ENCODE results near the gene PASK. TPM values are rescaled to one million over a fixed set of nuclear protein-coding genes. Genes with fewer than 3 reads are reported as not detected.
A peak's percentile ranks its signal among the peaks of the same experiment; 100 is the strongest.

The PASK gene
- total RNA-seq, 1 donor from 2014 or later: 20.3 TPM

DNA sequence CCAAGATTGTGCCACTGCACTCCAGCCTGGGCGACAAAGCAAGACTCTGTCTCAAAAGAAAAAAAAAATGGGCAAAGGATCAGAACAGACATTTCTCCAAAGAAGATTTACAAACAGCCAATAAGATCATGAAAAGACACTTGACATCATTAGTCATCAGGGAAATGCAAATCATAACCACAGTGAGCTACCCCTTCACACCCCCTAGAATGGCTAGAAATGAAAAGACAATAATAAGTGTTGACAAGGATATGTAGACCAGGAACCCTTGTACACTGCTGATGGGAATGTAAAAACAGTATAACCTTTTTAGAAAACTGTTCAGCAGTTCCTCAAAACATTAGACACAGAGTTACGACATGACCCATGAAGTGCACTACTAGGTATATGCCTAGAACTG lies 28.8 kb downstream of the PASK start:
- Histone ChIP-seq H3K9me3 (ENCODE audit: low read depth) (no peaks in the 10 kb centered on the region), H2AFZ (replicated peaks) (no peak overlapping the region), H3K4me1 (no peaks in the 10 kb centered on the region), H3K27me3 (no peaks in the 10 kb centered on the region), H3K79me2 (ENCODE audit: low read depth) (no peaks in the 10 kb centered on the region), H3K4me2 (no peak overlapping the region), H3K27ac (no peak overlapping the region), H3K4me3 (no peak overlapping the region), H3K36me3 (no peaks in the 10 kb centered on the region), H4K20me1 (ENCODE audit: low read depth) (no peaks in the 10 kb centered on the region), H3F3A (ENCODE audit: low read depth) (no peaks in the 10 kb centered on the region), H3K9ac (no peak overlapping the region)
- Mint-ChIP-seq H3K4me1 (no peaks in the 10 kb centered on the region), H3K27ac (no peak overlapping the region), H3K27me3 (ENCODE audit: insufficient read depth, low read depth) (no peaks in the 10 kb centered on the region), H3K9me3 (no peaks in the 10 kb centered on the region), H3K36me3 (peaks cover 4% of the 10 kb centered on the region), H3K4me3 (no peak overlapping the region)
- TF ChIP-seq EZH2 (IDR thresholded peaks at IDR 0.05) (no peak), CTCF (IDR thresholded peaks at IDR 0.05) (no peak), EZH2phosphoT487 (IDR thresholded peaks at IDR 0.05) (no peak)
- no peak for DNase-seq (ENCODE audit: low spot score)

DNA sequence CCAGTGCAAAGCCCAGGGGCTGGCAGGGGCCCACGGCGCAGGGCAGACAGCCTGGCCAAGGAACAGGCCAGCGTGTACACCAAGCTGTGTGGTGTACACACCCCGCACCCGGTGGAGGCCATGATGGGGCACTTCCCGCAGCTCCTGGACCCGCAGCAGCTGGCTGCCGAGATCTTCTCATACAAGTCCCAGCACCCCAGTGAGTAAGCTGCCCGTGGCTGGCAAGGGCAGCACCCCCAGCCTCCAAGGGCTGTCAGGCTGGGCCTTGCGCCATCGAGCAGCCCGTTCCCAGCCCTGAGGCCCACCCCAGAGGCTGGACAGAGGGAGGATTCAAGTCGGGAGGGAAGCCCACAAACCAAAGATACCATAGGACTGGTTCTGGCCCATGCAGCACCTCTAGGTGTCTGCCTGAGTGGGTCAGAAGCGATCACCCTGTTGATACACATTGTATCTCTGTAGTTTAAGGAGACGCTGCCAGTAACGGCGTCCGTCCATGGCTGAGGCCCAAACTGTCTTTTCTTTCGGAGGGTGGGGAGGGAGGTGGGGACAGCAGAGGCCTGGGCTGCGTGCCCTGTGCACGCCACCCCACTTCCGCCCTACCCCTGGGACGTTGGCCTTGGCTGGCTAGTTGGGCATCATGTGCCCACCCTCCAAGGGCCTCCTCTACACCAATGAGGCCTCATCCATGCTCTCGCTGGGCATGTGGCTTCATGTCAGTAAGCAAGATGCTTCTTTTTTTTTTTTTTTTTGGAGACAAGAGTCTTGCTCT lies 30.4 kb downstream of the PASK start:
- no peak for TF ChIP-seq EZH2phosphoT487 (IDR thresholded peaks at IDR 0.05)
- no peak for TF ChIP-seq CTCF (IDR thresholded peaks at IDR 0.05)
- no peak for TF ChIP-seq EZH2 (IDR thresholded peaks at IDR 0.05)
- no peak overlapping the region for H3K4me3 Mint-ChIP-seq
- H3K4me1 ChIP-seq: no peaks in the 10 kb centered on the region
- no peaks in the 10 kb centered on the region for H3K4me1 Mint-ChIP-seq
- no peaks in the 10 kb centered on the region for H3F3A ChIP-seq (ENCODE audit: low read depth)
- no peak for DNase-seq (ENCODE audit: low spot score)
- no peak overlapping the region for H3K4me3 ChIP-seq
- no peak overlapping the region for H3K27ac ChIP-seq
- H4K20me1 ChIP-seq (ENCODE audit: low read depth): no peaks in the 10 kb centered on the region
- H3K9me3 Mint-ChIP-seq: no peaks in the 10 kb centered on the region
- peaks cover 6% of the 10 kb centered on the region for H3K36me3 Mint-ChIP-seq
- H3K79me2 ChIP-seq (ENCODE audit: low read depth): no peaks in the 10 kb centered on the region
- H3K9ac ChIP-seq: no peak overlapping the region
- no peak overlapping the region for H3K27ac Mint-ChIP-seq
- no peaks in the 10 kb centered on the region for H3K27me3 ChIP-seq
- no peaks in the 10 kb centered on the region for H3K36me3 ChIP-seq
- H3K9me3 ChIP-seq (ENCODE audit: low read depth): no peaks in the 10 kb centered on the region
- no peak overlapping the region for H2AFZ ChIP-seq (replicated peaks)
- H3K27me3 Mint-ChIP-seq (ENCODE audit: insufficient read depth, low read depth): no peaks in the 10 kb centered on the region
- H3K4me2 ChIP-seq: no peak overlapping the region

- no peaks in the 10 kb centered on the region for H3K27me3 Mint-ChIP-seq (ENCODE audit: insufficient read depth, low read depth)
- no peaks in the 10 kb centered on the region for H3K27me3 ChIP-seq
- no peak overlapping the region for H3K27ac ChIP-seq
- H2AFZ ChIP-seq (replicated peaks): no peak overlapping the region
- H3K36me3 ChIP-seq: no peaks in the 10 kb centered on the region
- H3K4me2 ChIP-seq: no peak overlapping the region
- no peak for TF ChIP-seq EZH2 (IDR thresholded peaks at IDR 0.05)
- no peak for TF ChIP-seq CTCF (IDR thresholded peaks at IDR 0.05)
- no peak for TF ChIP-seq EZH2phosphoT487 (IDR thresholded peaks at IDR 0.05)
- no peak overlapping the region for H3K4me3 ChIP-seq
- no peaks in the 10 kb centered on the region for H3K79me2 ChIP-seq (ENCODE audit: low read depth)
- no peak overlapping the region for H3K27ac Mint-ChIP-seq
- H4K20me1 ChIP-seq (ENCODE audit: low read depth): no peaks in the 10 kb centered on the region
- peak overlapping the region; percentile 34 for H3K4me3 Mint-ChIP-seq
- no peaks in the 10 kb centered on the region for H3K9me3 Mint-ChIP-seq
- no peaks in the 10 kb centered on the region for H3K4me1 Mint-ChIP-seq
- H3K4me1 ChIP-seq: no peaks in the 10 kb centered on the region
- H3K36me3 Mint-ChIP-seq: peaks cover 6% of the 10 kb centered on the region
- peak overlapping the region; percentile 8 for H3K9ac ChIP-seq
- no peaks in the 10 kb centered on the region for H3F3A ChIP-seq (ENCODE audit: low read depth)
- H3K9me3 ChIP-seq (ENCODE audit: low read depth): no peaks in the 10 kb centered on the region
- no peak for DNase-seq (ENCODE audit: low spot score)
Observed at GRCh38 chr2:241116606-241117560, 32.4 kb downstream of the PASK start.

Measured in neural progenitor cell (in vitro differentiated cells).